ENCODE measurements around the gene TIPRL.

- TF ChIP-seq, protein P1, sequence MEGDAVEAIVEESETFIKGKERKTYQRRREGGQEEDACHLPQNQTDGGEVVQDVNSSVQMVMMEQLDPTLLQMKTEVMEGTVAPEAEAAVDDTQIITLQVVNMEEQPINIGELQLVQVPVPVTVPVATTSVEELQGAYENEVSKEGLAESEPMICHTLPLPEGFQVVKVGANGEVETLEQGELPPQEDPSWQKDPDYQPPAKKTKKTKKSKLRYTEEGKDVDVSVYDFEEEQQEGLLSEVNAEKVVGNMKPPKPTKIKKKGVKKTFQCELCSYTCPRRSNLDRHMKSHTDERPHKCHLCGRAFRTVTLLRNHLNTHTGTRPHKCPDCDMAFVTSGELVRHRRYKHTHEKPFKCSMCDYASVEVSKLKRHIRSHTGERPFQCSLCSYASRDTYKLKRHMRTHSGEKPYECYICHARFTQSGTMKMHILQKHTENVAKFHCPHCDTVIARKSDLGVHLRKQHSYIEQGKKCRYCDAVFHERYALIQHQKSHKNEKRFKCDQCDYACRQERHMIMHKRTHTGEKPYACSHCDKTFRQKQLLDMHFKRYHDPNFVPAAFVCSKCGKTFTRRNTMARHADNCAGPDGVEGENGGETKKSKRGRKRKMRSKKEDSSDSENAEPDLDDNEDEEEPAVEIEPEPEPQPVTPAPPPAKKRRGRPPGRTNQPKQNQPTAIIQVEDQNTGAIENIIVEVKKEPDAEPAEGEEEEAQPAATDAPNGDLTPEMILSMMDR (IDR thresholded peaks at IDR 0.05; ENCODE audit: low read depth, low read length): no peak
- no peak for TF ChIP-seq EZH2phosphoT487 (IDR thresholded peaks at IDR 0.05; ENCODE audit: low read depth)
Observed at GRCh38 chr1:168221275-168221674, 42.5 kb downstream of the TIPRL start.
